ENCODE results near the gene KDM4C. TPM values are rescaled to one million over a fixed set of nuclear protein-coding genes. Genes with fewer than 3 reads are reported as not detected.

Gene KDM4C
- total RNA-seq, 2 experiments from 2014 or later = 51.5 to 60.3 TPM

- Histone ChIP-seq H3K36me3 (ENCODE audit: insufficient read depth, low read length) (peaks cover 43% of the 10 kb centered on the region), H2AFZ (ENCODE audit: low read length) (no peak overlapping the region), H4K20me1 (ENCODE audit: insufficient read depth, low read length) (no peaks in the 10 kb centered on the region), H3K9me2 (ENCODE audit: insufficient read depth, low read length) (no peaks in the 10 kb centered on the region), H3K27ac (ENCODE audit: low read depth, low read length, poor library complexity, severe bottlenecking) (no peak overlapping the region), H3K9me3 (ENCODE audit: low read length) (no peaks in the 10 kb centered on the region), H3K4me1 (ENCODE audit: insufficient read depth, low read length, poor library complexity, severe bottlenecking) (no peaks in the 10 kb centered on the region), H3K79me2 (ENCODE audit: insufficient read depth, low read depth, low read length) (no peaks in the 10 kb centered on the region), H3K4me3 (ENCODE audit: low read depth, low read length, poor library complexity, severe bottlenecking) (no peak overlapping the region), H3K4me2 (ENCODE audit: low read length) (no peak overlapping the region)
- POLR2A ChIA-PET = no interaction called here
- no peak for TF ChIP-seq CTCF (conservative IDR thresholded peaks at IDR 0.05; ENCODE audit: low read length)
- TF ChIP-seq EZH2phosphoT487 (IDR thresholded peaks at IDR 0.05; ENCODE audit: borderline replicate concordance, low read depth, low read length) = no peak
- CTCF ChIA-PET (ENCODE audit: unreplicated experiment) = no interaction called here
- BruUV-seq (replicated peaks) = no TSS peak
- no peak for DNase-seq (ENCODE audit: low spot score)
- intact Hi-C loops (cut with micrococcal nuclease; ENCODE audit: unreplicated experiment) = no loop called here
Measured at GRCh38 chr9:6987381-6987780, 229.6 kb downstream of the KDM4C start.

GRCh38 chr9:6991418-6991817 lies 233.6 kb downstream of the KDM4C start:
- Histone ChIP-seq H3K4me1 (ENCODE audit: insufficient read depth, low read length, poor library complexity, severe bottlenecking) (no peaks in the 10 kb centered on the region), H3K27ac (ENCODE audit: low read depth, low read length, poor library complexity, severe bottlenecking) (no peak overlapping the region), H3K9me3 (ENCODE audit: low read length) (no peaks in the 10 kb centered on the region), H3K4me2 (ENCODE audit: low read length) (no peak overlapping the region), H3K79me2 (ENCODE audit: insufficient read depth, low read depth, low read length) (no peaks in the 10 kb centered on the region), H3K4me3 (ENCODE audit: low read depth, low read length, poor library complexity, severe bottlenecking) (no peak overlapping the region), H2AFZ (ENCODE audit: low read length) (no peak overlapping the region), H3K9me2 (ENCODE audit: insufficient read depth, low read length) (no peaks in the 10 kb centered on the region), H4K20me1 (ENCODE audit: insufficient read depth, low read length) (no peaks in the 10 kb centered on the region), H3K36me3 (ENCODE audit: insufficient read depth, low read length) (peaks cover 15% of the 10 kb centered on the region; the same call in 1 of the 2 replicates)
- POLR2A ChIA-PET = no interaction called here
- no peak for TF ChIP-seq CTCF (conservative IDR thresholded peaks at IDR 0.05; ENCODE audit: low read length)
- no peak for TF ChIP-seq EZH2phosphoT487 (IDR thresholded peaks at IDR 0.05; ENCODE audit: borderline replicate concordance, low read depth, low read length)
- no peak for DNase-seq (ENCODE audit: low spot score)
- CTCF ChIA-PET (ENCODE audit: unreplicated experiment) = no interaction called here
- BruUV-seq (replicated peaks) = no TSS peak
- intact Hi-C loops (cut with micrococcal nuclease; ENCODE audit: unreplicated experiment) = no loop called here

GRCh38 chr9:6996061-6996854 lies 238.5 kb downstream of the KDM4C start:
- peaks cover 5% of the 10 kb centered on the region; the same call in 1 of the 2 replicates for H3K36me3 ChIP-seq (ENCODE audit: insufficient read depth, low read length)
- CTCF ChIA-PET (ENCODE audit: unreplicated experiment) = no interaction called here
- intact Hi-C loops (cut with micrococcal nuclease; ENCODE audit: unreplicated experiment) = no loop called here

More at GRCh38 chr9:6996061-6996854, 238.5 kb downstream of the KDM4C start:
- POLR2A ChIA-PET = no interaction called here
- Histone ChIP-seq H3K4me2 (ENCODE audit: low read length) (no peak overlapping the region), H2AFZ (ENCODE audit: low read length) (no peak overlapping the region), H3K79me2 (ENCODE audit: insufficient read depth, low read depth, low read length) (no peaks in the 10 kb centered on the region), H4K20me1 (ENCODE audit: insufficient read depth, low read length) (no peaks in the 10 kb centered on the region), H3K4me3 (ENCODE audit: low read depth, low read length, poor library complexity, severe bottlenecking) (no peak overlapping the region), H3K9me3 (ENCODE audit: low read length) (no peaks in the 10 kb centered on the region), H3K27ac (ENCODE audit: low read depth, low read length, poor library complexity, severe bottlenecking) (no peak overlapping the region), H3K4me1 (ENCODE audit: insufficient read depth, low read length, poor library complexity, severe bottlenecking) (no peaks in the 10 kb centered on the region), H3K9me2 (ENCODE audit: insufficient read depth, low read length) (no peaks in the 10 kb centered on the region)
- no peak for DNase-seq (ENCODE audit: low spot score)
- no peak for TF ChIP-seq CTCF (conservative IDR thresholded peaks at IDR 0.05; ENCODE audit: low read length)
- TF ChIP-seq EZH2phosphoT487 (IDR thresholded peaks at IDR 0.05; ENCODE audit: borderline replicate concordance, low read depth, low read length) = no peak
- BruUV-seq (replicated peaks) = no TSS peak
